ENCODE results near the gene AKNA. TPM values are rescaled to one million over a fixed set of nuclear protein-coding genes. Genes with fewer than 3 reads are reported as not detected.

The AKNA gene
- total RNA-seq, 1 experiment from 2014 or later, result 10.1 TPM

DNA sequence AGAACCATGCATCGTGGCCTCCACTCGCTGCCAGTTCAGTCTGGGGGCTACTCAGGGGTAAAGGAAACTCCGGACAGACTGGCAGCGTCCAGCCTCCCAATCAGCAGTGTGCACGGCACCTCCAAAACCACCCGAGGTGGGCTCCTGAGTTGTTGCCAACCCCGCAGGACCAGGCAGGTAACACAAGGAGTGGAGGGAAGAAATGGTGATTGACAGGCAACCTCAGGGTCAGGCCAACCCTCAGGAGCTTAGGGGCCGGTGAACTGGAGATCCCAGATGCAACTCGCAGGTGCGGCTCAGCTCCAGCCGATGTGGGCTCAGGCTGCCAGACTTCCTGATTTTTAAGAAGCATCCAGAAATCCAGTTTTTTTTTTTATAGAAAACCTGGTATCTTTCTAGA is 37.3 kb upstream of the AKNA start:
- ChIA-PET CTCF (no interaction called here), POLR2A (no interaction called here)
- H3K27ac ChIP-seq (ENCODE audit: low read length), result no peak overlapping the region
- ATAC-seq (no peak), DNase-seq (ENCODE audit: low read depth, low spot score) (no peak)
- TF ChIP-seq POLR2AphosphoS5 (IDR thresholded peaks at IDR 0.05; ENCODE audit: low read depth, low read length) (no peak), CTCF (IDR thresholded peaks at IDR 0.05) (no peak), TCF7L2 (IDR thresholded peaks at IDR 0.05; ENCODE audit: low read depth, low read length) (no peak), SIN3A (IDR thresholded peaks at IDR 0.05; ENCODE audit: borderline replicate concordance, insufficient read depth, low read depth, low read length) (no peak)
- TF ChIP-seq, protein P1, sequence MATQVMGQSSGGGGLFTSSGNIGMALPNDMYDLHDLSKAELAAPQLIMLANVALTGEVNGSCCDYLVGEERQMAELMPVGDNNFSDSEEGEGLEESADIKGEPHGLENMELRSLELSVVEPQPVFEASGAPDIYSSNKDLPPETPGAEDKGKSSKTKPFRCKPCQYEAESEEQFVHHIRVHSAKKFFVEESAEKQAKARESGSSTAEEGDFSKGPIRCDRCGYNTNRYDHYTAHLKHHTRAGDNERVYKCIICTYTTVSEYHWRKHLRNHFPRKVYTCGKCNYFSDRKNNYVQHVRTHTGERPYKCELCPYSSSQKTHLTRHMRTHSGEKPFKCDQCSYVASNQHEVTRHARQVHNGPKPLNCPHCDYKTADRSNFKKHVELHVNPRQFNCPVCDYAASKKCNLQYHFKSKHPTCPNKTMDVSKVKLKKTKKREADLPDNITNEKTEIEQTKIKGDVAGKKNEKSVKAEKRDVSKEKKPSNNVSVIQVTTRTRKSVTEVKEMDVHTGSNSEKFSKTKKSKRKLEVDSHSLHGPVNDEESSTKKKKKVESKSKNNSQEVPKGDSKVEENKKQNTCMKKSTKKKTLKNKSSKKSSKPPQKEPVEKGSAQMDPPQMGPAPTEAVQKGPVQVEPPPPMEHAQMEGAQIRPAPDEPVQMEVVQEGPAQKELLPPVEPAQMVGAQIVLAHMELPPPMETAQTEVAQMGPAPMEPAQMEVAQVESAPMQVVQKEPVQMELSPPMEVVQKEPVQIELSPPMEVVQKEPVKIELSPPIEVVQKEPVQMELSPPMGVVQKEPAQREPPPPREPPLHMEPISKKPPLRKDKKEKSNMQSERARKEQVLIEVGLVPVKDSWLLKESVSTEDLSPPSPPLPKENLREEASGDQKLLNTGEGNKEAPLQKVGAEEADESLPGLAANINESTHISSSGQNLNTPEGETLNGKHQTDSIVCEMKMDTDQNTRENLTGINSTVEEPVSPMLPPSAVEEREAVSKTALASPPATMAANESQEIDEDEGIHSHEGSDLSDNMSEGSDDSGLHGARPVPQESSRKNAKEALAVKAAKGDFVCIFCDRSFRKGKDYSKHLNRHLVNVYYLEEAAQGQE (IDR thresholded peaks at IDR 0.05; ENCODE audit: insufficient read depth in 1 of 2, low read depth in 2 of 2, low read length in 1 of 2), result no peak
- H3K4me1 ChIP-seq (ENCODE audit: control insufficient read depth, insufficient read depth, low read length), result no peaks in the 10 kb centered on the region
- H3K36me3 ChIP-seq (ENCODE audit: control insufficient read depth, insufficient read depth, low read length), result no peaks in the 10 kb centered on the region
- no TSS peak for BruUV-seq (replicated peaks)
- in situ Hi-C loops (cut with HindIII; ENCODE audit: low pct_unique_long_range_greater_than_20kb, low sequenced_read_pairs) (no loop called here), intact Hi-C loops (cut with micrococcal nuclease; ENCODE audit: unreplicated experiment) (no loop called here)
- H3K27me3 ChIP-seq (ENCODE audit: control insufficient read depth, insufficient read depth, low read length), result no peaks in the 10 kb centered on the region
- no peaks in the 10 kb centered on the region for H3K9me3 ChIP-seq (ENCODE audit: control insufficient read depth, insufficient read depth, low read depth, low read length)
- no peak overlapping the region for H3K4me3 ChIP-seq (ENCODE audit: low read depth in 2 of 2, low read length in 2 of 2)

- in situ Hi-C loops (cut with HindIII; ENCODE audit: low pct_unique_long_range_greater_than_20kb, low sequenced_read_pairs), result no loop called here
- H3K27ac ChIP-seq (ENCODE audit: low read length), result no peak overlapping the region
- no peaks in the 10 kb centered on the region for H3K9me3 ChIP-seq (ENCODE audit: control insufficient read depth, insufficient read depth, low read depth, low read length)
- H3K36me3 ChIP-seq (ENCODE audit: control insufficient read depth, insufficient read depth, low read length), result no peaks in the 10 kb centered on the region
- no peaks in the 10 kb centered on the region for H3K27me3 ChIP-seq (ENCODE audit: control insufficient read depth, insufficient read depth, low read length)
- ChIA-PET CTCF (no interaction called here), POLR2A (no interaction called here)
- TF ChIP-seq, protein P1 (IDR thresholded peaks at IDR 0.05; ENCODE audit: insufficient read depth in 1 of 2, low read depth in 2 of 2, low read length in 1 of 2), result no peak
- TF ChIP-seq POLR2AphosphoS5 (IDR thresholded peaks at IDR 0.05; ENCODE audit: low read depth, low read length) (no peak), SIN3A (IDR thresholded peaks at IDR 0.05; ENCODE audit: borderline replicate concordance, insufficient read depth, low read depth, low read length) (no peak)
- BruUV-seq (replicated peaks), result no TSS peak
- DNase-seq (ENCODE audit: low read depth, low spot score) (no peak), ATAC-seq (no peak)
- no peaks in the 10 kb centered on the region for H3K4me1 ChIP-seq (ENCODE audit: control insufficient read depth, insufficient read depth, low read length)
- no peak overlapping the region for H3K4me3 ChIP-seq (ENCODE audit: low read depth in 2 of 2, low read length in 2 of 2)
- intact Hi-C loops (cut with micrococcal nuclease; ENCODE audit: unreplicated experiment), result no loop called here
Measured at GRCh38 chr9:114424126-114424525, 36.3 kb upstream of the AKNA start.
